Activated T-helper 1 cell treated with Interleukin-2 at 50 U/mL for 16 hours (primary cell): Measurements from ENCODE around the gene TNIP2.
"Not testable (repeated sequence)": the region's sequence is repeated elsewhere in the genome, so short reads cannot be mapped to it uniquely, and the experiment has no call there.

Source experiments
- DNase-seq: peaks from one replicate; pipeline ENCODE4 v3.0.0-alpha.2; 2020; ENCODE audit warnings: low read depth

The TNIP2 gene

GRCh38 chr4:2793586-2794485 is 37.7 kb upstream of the TNIP2 start:
- DNase-seq, result no peak

GRCh38 chr4:2792711-2793585 is 36.8 kb upstream of the TNIP2 start, which contains the start of gene SH3BP2:
TSS of gene SH3BP2 (plus strand) at chr4:2793085. CDS start at chr4:2820618, 27,533 bp downstream.
- peak; percentile 33 for DNase-seq

- DNase-seq, result no peak
Measured at GRCh38 chr4:2792396-2792710, 36.2 kb upstream of the TNIP2 start.

GRCh38 chr4:2791518-2792395 is 35.6 kb upstream of the TNIP2 start:
- no peak for DNase-seq

- DNase-seq, result no peak
Measured at GRCh38 chr4:2790583-2791517, 34.7 kb upstream of the TNIP2 start.

GRCh38 chr4:2789793-2790582 is 33.9 kb upstream of the TNIP2 start:
- DNase-seq, result no peak

- DNase-seq, result no peak
Measured at GRCh38 chr4:2789351-2789750, 33.2 kb upstream of the TNIP2 start.

- DNase-seq, result no peak
Measured at GRCh38 chr4:2788532-2789103, 32.5 kb upstream of the TNIP2 start.

GRCh38 chr4:2788101-2788500 is 32.0 kb upstream of the TNIP2 start:
- no peak for DNase-seq

- no peak for DNase-seq
Measured at GRCh38 chr4:2787230-2788100, 31.3 kb upstream of the TNIP2 start.

- no peak for DNase-seq
Measured at GRCh38 chr4:2786794-2787229, 30.7 kb upstream of the TNIP2 start.

- DNase-seq, result no peak
Measured at GRCh38 chr4:2786152-2786671, 30.1 kb upstream of the TNIP2 start.

GRCh38 chr4:2785613-2786012 is 29.5 kb upstream of the TNIP2 start:
- DNase-seq, result no peak

GRCh38 chr4:2783790-2784189 is 27.7 kb upstream of the TNIP2 start:
- DNase-seq, result no peak

- DNase-seq, result no peak
Measured at GRCh38 chr4:2781911-2782310, 25.8 kb upstream of the TNIP2 start.

GRCh38 chr4:2780643-2781042 is 24.5 kb upstream of the TNIP2 start:
- DNase-seq, result not testable (repeated sequence)

GRCh38 chr4:2771264-2771663 is 15.1 kb upstream of the TNIP2 start:
- DNase-seq, result no peak

- DNase-seq, result no peak
Measured at GRCh38 chr4:2768921-2769336, 12.8 kb upstream of the TNIP2 start.
